MM.1S (cell line): ENCODE data around the gene ZNF362.

ENCODE experiments used
- CTCF ChIP-seq: fragments of 300-600 bp; sonication (generic); IDR thresholded peaks from 2 replicates; pipeline ENCODE4 v1.5.1; 2016; ENCODE audit warnings: antibody characterized with exemption, low read length, mixed read lengths
- EZH2phosphoT487 ChIP-seq: fragments of 300-600 bp; sonication (generic); IDR thresholded peaks from 2 replicates; pipeline ENCODE4 v1.6.1; 2018; ENCODE audit warnings: antibody characterized with exemption, low read length

- TF ChIP-seq CTCF (no peak), EZH2phosphoT487 (no peak)
Measured at GRCh38 chr1:33231166-33231565, 25.1 kb upstream of the ZNF362 start.
